Measurements from ENCODE around the gene USP7.

Gene USP7

DNA sequence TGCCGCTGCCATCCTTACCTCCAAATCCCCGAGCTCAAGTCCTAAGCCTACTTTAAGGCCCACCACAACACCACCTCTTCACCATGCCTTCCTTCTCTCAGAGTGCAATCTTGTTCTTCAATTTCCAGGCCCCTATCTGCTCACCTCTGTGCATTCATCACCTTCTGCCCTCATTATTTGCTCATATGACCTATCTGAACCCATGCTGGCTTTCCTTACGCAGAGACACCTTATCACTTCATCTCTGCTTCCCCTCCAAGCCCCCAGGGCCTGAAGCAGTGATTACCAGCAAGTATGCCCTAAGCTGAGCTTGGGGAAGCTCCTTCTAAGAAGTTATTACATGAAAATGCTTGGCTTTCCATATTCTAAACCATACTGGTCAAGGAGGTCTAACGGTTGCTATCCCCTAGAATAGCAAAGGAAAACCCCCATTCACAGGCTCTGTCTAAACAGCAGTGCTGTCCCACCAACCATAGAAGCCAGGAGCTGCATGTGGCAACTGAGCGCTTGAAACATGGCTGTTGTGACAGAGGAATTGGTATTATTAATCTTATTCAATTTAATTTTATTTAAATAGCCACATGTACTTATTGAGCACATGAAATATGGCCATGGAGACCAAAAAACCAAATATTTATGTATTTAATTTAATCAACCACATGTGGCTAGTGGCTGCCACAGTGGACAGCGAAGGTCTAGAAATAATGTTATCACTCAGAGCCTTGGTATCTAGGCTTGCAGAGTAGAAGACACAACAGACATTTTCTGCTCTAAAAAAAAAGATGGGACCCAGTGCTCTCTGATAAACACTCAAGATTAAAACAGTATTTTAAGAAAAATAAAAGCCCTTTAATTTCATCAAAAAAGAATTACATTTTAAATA, 13.9 kb downstream of the USP7 start:
- H3K27ac ChIP-seq (replicated peaks; ENCODE audit: low read length), result no peak overlapping the region
- DNase-seq (ENCODE audit: low spot score), result no peak

DNA sequence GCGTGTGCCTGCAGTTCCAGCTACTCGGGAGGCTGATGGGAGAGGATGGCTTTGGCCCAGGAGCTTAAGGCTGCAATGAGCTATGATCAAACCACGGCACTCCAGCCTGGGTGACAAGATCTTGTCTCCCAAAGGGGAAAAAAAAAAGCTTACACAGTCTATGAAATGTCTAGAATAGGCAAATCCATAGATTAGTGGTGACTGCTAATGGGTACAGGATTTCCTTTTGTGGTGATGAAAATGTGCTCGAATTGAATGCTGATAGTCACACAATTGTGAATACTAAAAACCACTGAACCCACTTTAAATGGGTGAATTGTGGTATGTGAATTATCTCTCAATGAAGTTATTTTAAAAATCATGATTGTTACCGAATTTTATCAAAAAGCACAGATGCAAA, 14.9 kb downstream of the USP7 start:
- Histone ChIP-seq H3K27ac (replicated peaks; ENCODE audit: low read length) (no peak overlapping the region), H4K8ac (ENCODE audit: low read depth, low read length) (no peak overlapping the region), H3K4me1 (ENCODE audit: control insufficient read depth in 2 of 2, insufficient read depth in 1 of 2, low read depth in 1 of 2, low read length in 2 of 2) (peaks cover 14 to 30% of the 10 kb centered on the region in 2 donors), H3K18ac (ENCODE audit: low read length) (no peak overlapping the region), H2BK120ac (ENCODE audit: low read depth, low read length) (no peak overlapping the region), H2BK5ac (ENCODE audit: low read length) (no peak overlapping the region), H4K91ac (ENCODE audit: low read depth, low read length, poor library complexity) (no peak overlapping the region), H3K27me3 (ENCODE audit: control insufficient read depth in 3 of 3, insufficient read depth in 3 of 3, low read depth in 1 of 3, low read length in 3 of 3) (no peaks in the 10 kb centered on the region), H3K4me3 (ENCODE audit: low read length in 2 of 2) (no peak overlapping the region), H3K36me3 (replicated peaks in 1 of 2; ENCODE audit: control insufficient read depth in 2 of 2, insufficient read depth in 2 of 2, low read length in 2 of 2) (no peaks in the 10 kb centered on the region), H3K4ac (ENCODE audit: low read length) (no peak overlapping the region), H3K9me3 (replicated peaks in 1 of 2; ENCODE audit: control insufficient read depth in 2 of 2, insufficient read depth in 1 of 2, low read depth in 1 of 2, low read length in 2 of 2) (no peaks in the 10 kb centered on the region), H3K14ac (ENCODE audit: low read length) (no peak overlapping the region), H3K23ac (ENCODE audit: low read depth, low read length, poor library complexity) (no peak overlapping the region), H2AFZ (ENCODE audit: low read length) (no peak overlapping the region), H3K9ac (ENCODE audit: low read depth, low read length, poor library complexity) (no peak overlapping the region), H2BK12ac (ENCODE audit: low read length) (no peak overlapping the region), H2AK5ac (ENCODE audit: low read depth, low read length) (no peak overlapping the region), H3K4me2 (ENCODE audit: insufficient read depth, low read length, poor library complexity, severe bottlenecking) (no peak overlapping the region), H3K79me1 (ENCODE audit: low read depth, low read length) (peaks cover 3% of the 10 kb centered on the region), H2BK15ac (ENCODE audit: low read length) (no peak overlapping the region)
- no peak for DNase-seq (ENCODE audit: low spot score)
- WGBS, 2 donors (ENCODE audit: extremely low coverage in 2 of 2, insufficient read length in 2 of 2, insufficient replicate concordance in 1 of 2), result no CpG with 5 or more reads among the region's 5 CpGs

More for the DNA sequence above, 13.9 kb downstream of the USP7 start:
- H3K4me1 ChIP-seq (ENCODE audit: control insufficient read depth in 2 of 2, insufficient read depth in 1 of 2, low read depth in 1 of 2, low read length in 2 of 2), result peaks cover 11 to 25% of the 10 kb centered on the region in 2 donors
- no peak overlapping the region for H2BK12ac ChIP-seq (ENCODE audit: low read length)
- no peak overlapping the region for H3K23ac ChIP-seq (ENCODE audit: low read depth, low read length, poor library complexity)
- no peak overlapping the region for H3K4me2 ChIP-seq (ENCODE audit: insufficient read depth, low read length, poor library complexity, severe bottlenecking)
- H3K79me1 ChIP-seq (ENCODE audit: low read depth, low read length), result peaks cover 6% of the 10 kb centered on the region
- H3K14ac ChIP-seq (ENCODE audit: low read length), result no peak overlapping the region
- no peaks in the 10 kb centered on the region for H3K9me3 ChIP-seq (replicated peaks in 1 of 2; ENCODE audit: control insufficient read depth in 2 of 2, insufficient read depth in 1 of 2, low read depth in 1 of 2, low read length in 2 of 2)
- H4K8ac ChIP-seq (ENCODE audit: low read depth, low read length), result no peak overlapping the region
- H3K4ac ChIP-seq (ENCODE audit: low read length), result no peak overlapping the region
- H2BK5ac ChIP-seq (ENCODE audit: low read length), result no peak overlapping the region
- H4K91ac ChIP-seq (ENCODE audit: low read depth, low read length, poor library complexity), result no peak overlapping the region
- no peak overlapping the region for H3K18ac ChIP-seq (ENCODE audit: low read length)
- H3K36me3 ChIP-seq (replicated peaks in 1 of 2; ENCODE audit: control insufficient read depth in 2 of 2, insufficient read depth in 2 of 2, low read length in 2 of 2), result no peaks in the 10 kb centered on the region
- WGBS, 2 donors (ENCODE audit: extremely low coverage in 2 of 2, insufficient read length in 2 of 2, insufficient replicate concordance in 1 of 2), result no CpG with 5 or more reads among the region's 6 CpGs
- no peak overlapping the region for H2AK5ac ChIP-seq (ENCODE audit: low read depth, low read length)
- H2BK15ac ChIP-seq (ENCODE audit: low read length), result no peak overlapping the region
- no peaks in the 10 kb centered on the region for H3K27me3 ChIP-seq (ENCODE audit: control insufficient read depth in 3 of 3, insufficient read depth in 3 of 3, low read depth in 1 of 3, low read length in 3 of 3)
- no peak overlapping the region for H2BK120ac ChIP-seq (ENCODE audit: low read depth, low read length)
- H2AFZ ChIP-seq (ENCODE audit: low read length), result no peak overlapping the region
- no peak overlapping the region for H3K4me3 ChIP-seq (ENCODE audit: low read length in 2 of 2)
- H3K9ac ChIP-seq (ENCODE audit: low read depth, low read length, poor library complexity), result no peak overlapping the region

DNA sequence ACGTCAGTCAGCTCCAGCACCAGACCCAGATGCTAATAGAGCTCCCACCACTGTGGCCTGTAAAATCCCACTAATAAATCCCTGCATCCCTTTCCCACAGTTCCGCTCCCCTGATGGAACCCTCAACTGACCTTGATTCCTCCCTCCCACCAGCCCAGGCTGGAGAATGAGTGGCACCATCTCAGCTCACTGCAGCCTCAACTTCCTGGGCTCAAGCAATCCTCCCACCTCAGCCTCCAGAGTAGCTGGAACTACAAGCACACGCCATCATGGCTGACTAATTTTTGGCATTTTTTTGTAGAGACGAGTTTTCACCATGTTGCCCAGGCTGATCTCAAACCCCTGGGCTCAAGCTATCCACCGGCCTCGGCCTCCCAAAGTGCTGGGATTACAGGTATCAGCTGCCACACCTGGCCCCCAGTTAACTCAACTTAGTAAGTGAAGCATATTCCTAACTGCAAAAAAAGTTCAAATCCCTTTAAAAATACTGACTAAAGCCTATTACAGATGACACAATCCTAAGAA, 15.6 kb downstream of the USP7 start:
- Histone ChIP-seq H4K8ac (ENCODE audit: low read depth, low read length) (no peak overlapping the region), H2AK5ac (ENCODE audit: low read depth, low read length) (no peak overlapping the region), H3K4ac (ENCODE audit: low read length) (no peak overlapping the region), H3K9me3 (replicated peaks in 1 of 2; ENCODE audit: control insufficient read depth in 2 of 2, insufficient read depth in 1 of 2, low read depth in 1 of 2, low read length in 2 of 2) (no peaks in the 10 kb centered on the region), H3K9ac (ENCODE audit: low read depth, low read length, poor library complexity) (no peak overlapping the region), H2BK5ac (ENCODE audit: low read length) (no peak overlapping the region), H3K27ac (replicated peaks; ENCODE audit: low read length) (no peak overlapping the region), H3K79me1 (ENCODE audit: low read depth, low read length) (peaks cover 3% of the 10 kb centered on the region), H3K23ac (ENCODE audit: low read depth, low read length, poor library complexity) (no peak overlapping the region), H2AFZ (ENCODE audit: low read length) (no peak overlapping the region), H3K18ac (ENCODE audit: low read length) (no peak overlapping the region), H2BK12ac (ENCODE audit: low read length) (no peak overlapping the region), H2BK15ac (ENCODE audit: low read length) (no peak overlapping the region), H3K4me1 (ENCODE audit: control insufficient read depth in 2 of 2, insufficient read depth in 1 of 2, low read depth in 1 of 2, low read length in 2 of 2) (peaks cover 14 to 36% of the 10 kb centered on the region in 2 donors), H3K27me3 (ENCODE audit: control insufficient read depth in 3 of 3, insufficient read depth in 3 of 3, low read depth in 1 of 3, low read length in 3 of 3) (no peaks in the 10 kb centered on the region), H3K36me3 (replicated peaks in 1 of 2; ENCODE audit: control insufficient read depth in 2 of 2, insufficient read depth in 2 of 2, low read length in 2 of 2) (no peaks in the 10 kb centered on the region), H4K91ac (ENCODE audit: low read depth, low read length, poor library complexity) (no peak overlapping the region), H3K4me2 (ENCODE audit: insufficient read depth, low read length, poor library complexity, severe bottlenecking) (no peak overlapping the region), H3K14ac (ENCODE audit: low read length) (no peak overlapping the region), H2BK120ac (ENCODE audit: low read depth, low read length) (no peak overlapping the region), H3K4me3 (ENCODE audit: low read length in 2 of 2) (peak overlapping the region in 1 of 2 donors; percentile 40)
- no peak for DNase-seq (ENCODE audit: low spot score)
- no CpG with 5 or more reads among the region's 6 CpGs for WGBS, 2 donors (ENCODE audit: extremely low coverage in 2 of 2, insufficient read length in 2 of 2, insufficient replicate concordance in 1 of 2)

DNA sequence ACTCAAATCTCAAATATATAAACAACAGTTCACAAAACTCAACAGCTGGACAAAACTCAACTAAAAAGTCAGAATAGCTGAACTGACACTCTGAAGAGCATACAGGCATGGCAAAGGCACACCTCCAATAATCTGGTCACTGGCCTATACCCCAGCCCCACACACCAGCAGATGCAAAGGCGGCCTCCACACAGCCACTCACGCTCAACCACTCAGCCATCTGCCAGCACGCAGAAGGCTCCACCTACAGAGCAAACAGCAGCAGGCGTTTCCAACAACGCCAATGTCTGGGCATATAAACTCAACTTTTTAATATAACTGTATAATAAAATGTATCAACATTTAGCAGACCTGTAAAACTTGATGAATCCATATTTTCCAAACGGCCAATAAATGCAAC, 17.2 kb downstream of the USP7 start:
- Histone ChIP-seq H2BK5ac (ENCODE audit: low read length) (no peak overlapping the region), H2AFZ (ENCODE audit: low read length) (no peak overlapping the region), H4K91ac (ENCODE audit: low read depth, low read length, poor library complexity) (no peak overlapping the region), H3K27ac (replicated peaks; ENCODE audit: low read length) (no peak overlapping the region), H3K79me1 (ENCODE audit: low read depth, low read length) (peaks cover 10% of the 10 kb centered on the region), H3K27me3 (ENCODE audit: control insufficient read depth in 3 of 3, insufficient read depth in 3 of 3, low read depth in 1 of 3, low read length in 3 of 3) (no peaks in the 10 kb centered on the region), H3K4me3 (ENCODE audit: low read length in 2 of 2) (no peak overlapping the region), H3K9me3 (replicated peaks in 1 of 2; ENCODE audit: control insufficient read depth in 2 of 2, insufficient read depth in 1 of 2, low read depth in 1 of 2, low read length in 2 of 2) (no peaks in the 10 kb centered on the region), H3K9ac (ENCODE audit: low read depth, low read length, poor library complexity) (no peak overlapping the region), H3K4me2 (ENCODE audit: insufficient read depth, low read length, poor library complexity, severe bottlenecking) (no peak overlapping the region), H2AK5ac (ENCODE audit: low read depth, low read length) (no peak overlapping the region), H3K23ac (ENCODE audit: low read depth, low read length, poor library complexity) (no peak overlapping the region), H3K18ac (ENCODE audit: low read length) (no peak overlapping the region), H3K4me1 (ENCODE audit: control insufficient read depth in 2 of 2, insufficient read depth in 1 of 2, low read depth in 1 of 2, low read length in 2 of 2) (peaks cover 9 to 29% of the 10 kb centered on the region in 2 donors), H2BK120ac (ENCODE audit: low read depth, low read length) (no peak overlapping the region), H4K8ac (ENCODE audit: low read depth, low read length) (no peak overlapping the region), H2BK12ac (ENCODE audit: low read length) (no peak overlapping the region), H3K36me3 (replicated peaks in 1 of 2; ENCODE audit: control insufficient read depth in 2 of 2, insufficient read depth in 2 of 2, low read length in 2 of 2) (no peaks in the 10 kb centered on the region), H3K14ac (ENCODE audit: low read length) (no peak overlapping the region), H2BK15ac (ENCODE audit: low read length) (no peak overlapping the region), H3K4ac (ENCODE audit: low read length) (no peak overlapping the region)
- DNase-seq (ENCODE audit: low spot score), result no peak
- WGBS, 2 donors (ENCODE audit: extremely low coverage in 2 of 2, insufficient read length in 2 of 2, insufficient replicate concordance in 1 of 2), result no CpG with 5 or more reads among the region's 6 CpGs
